ENCODE results near the gene KDM4B. TPM values are rescaled to one million over a fixed set of nuclear protein-coding genes. Genes with fewer than 3 reads are reported as not detected.

KDM4B gene
- total and polyA plus RNA-seq, 9 of the 15 experiments (the other 6 are each of a cell fraction or from before 2014, with no cell fraction given): 0.21 to 29.9 (median 7.3) TPM

DNA sequence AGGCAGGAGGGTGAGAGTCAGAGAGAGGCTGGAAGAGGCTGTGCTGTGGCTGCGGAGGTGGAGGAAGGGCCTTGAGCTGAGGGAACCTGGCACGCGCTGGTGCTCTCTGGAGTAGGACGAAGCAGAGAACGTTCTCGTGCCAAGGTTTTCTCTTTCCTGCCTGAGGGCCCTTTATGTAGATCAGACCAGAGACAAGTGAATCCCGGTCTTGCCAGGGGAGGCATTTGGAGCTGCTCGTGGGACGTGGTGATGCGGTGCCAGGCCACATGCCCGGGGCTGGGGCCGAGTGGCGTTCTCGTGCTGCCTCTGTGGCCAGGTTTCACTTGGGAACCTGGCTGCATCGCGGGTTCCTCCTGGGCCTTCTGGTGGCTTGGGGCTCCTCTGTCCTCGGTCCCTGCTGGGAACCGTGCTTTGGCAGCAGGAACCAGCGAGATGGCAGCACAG, 54.2 kb downstream of the KDM4B start (continued):
- no peak for TF ChIP-seq ZNF696 (CRISPR knock-in tag; conservative IDR thresholded peaks at IDR 0.05)
- TF ChIP-seq PBX2 (CRISPR knock-in tag; IDR thresholded peaks at IDR 0.05; ENCODE audit: low read depth): no peak
- no peak for TF ChIP-seq PBX2 (tag; conservative IDR thresholded peaks at IDR 0.05; ENCODE audit: low read depth)
- TF ChIP-seq, protein P1, sequence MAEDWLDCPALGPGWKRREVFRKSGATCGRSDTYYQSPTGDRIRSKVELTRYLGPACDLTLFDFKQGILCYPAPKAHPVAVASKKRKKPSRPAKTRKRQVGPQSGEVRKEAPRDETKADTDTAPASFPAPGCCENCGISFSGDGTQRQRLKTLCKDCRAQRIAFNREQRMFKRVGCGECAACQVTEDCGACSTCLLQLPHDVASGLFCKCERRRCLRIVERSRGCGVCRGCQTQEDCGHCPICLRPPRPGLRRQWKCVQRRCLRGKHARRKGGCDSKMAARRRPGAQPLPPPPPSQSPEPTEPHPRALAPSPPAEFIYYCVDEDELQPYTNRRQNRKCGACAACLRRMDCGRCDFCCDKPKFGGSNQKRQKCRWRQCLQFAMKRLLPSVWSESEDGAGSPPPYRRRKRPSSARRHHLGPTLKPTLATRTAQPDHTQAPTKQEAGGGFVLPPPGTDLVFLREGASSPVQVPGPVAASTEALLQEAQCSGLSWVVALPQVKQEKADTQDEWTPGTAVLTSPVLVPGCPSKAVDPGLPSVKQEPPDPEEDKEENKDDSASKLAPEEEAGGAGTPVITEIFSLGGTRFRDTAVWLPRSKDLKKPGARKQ (CRISPR knock-in tag; IDR thresholded peaks at IDR 0.05): no peak
- TF ChIP-seq NFRKB (IDR thresholded peaks at IDR 0.05; ENCODE audit: low read depth): no peak
- no peak for TF ChIP-seq ZKSCAN3 (CRISPR knock-in tag; IDR thresholded peaks at IDR 0.05)
- TF ChIP-seq ZNF507 (tag; conservative IDR thresholded peaks at IDR 0.05): no peak
- no peak for TF ChIP-seq TEAD4 (IDR thresholded peaks at IDR 0.05; ENCODE audit: low read length)
- no peak for TF ChIP-seq TEAD4 (CRISPR knock-in tag; IDR thresholded peaks at IDR 0.05; ENCODE audit: borderline replicate concordance)
- TF ChIP-seq JUN (IDR thresholded peaks at IDR 0.05; ENCODE audit: borderline replicate concordance, low read depth, low read length): no peak
- no peak for TF ChIP-seq JUN (CRISPR knock-in tag; IDR thresholded peaks at IDR 0.05; ENCODE audit: borderline replicate concordance)
- TF ChIP-seq ASH1L (IDR thresholded peaks at IDR 0.05; ENCODE audit: borderline replicate concordance, low read depth, partially characterized antibody): no peak
